GM23338 (cell line): ENCODE measurements around the gene TRIO. TPM values are rescaled to one million over a fixed set of nuclear protein-coding genes. Genes with fewer than 3 reads are reported as not detected.
"Not testable (repeated sequence)": the region's sequence is repeated elsewhere in the genome, so short reads cannot be mapped to it uniquely, and the experiment has no call there.

Experiments used
- ATAC-seq: fragments of 200-7000 bp; cut with Tn5 transposase; 3 replicates; pipeline ENCODE4 v1.9.1; 2020
- DNase-seq: peaks from one replicate; pipeline ENCODE4 v3.0.0-alpha.2; 2015; ENCODE audit warnings: low spot score
- H2AFZ ChIP-seq: fragments of 200-600 bp; sonication (generic); 2 replicates; pipeline ENCODE4 v1.8.0; 2016; ENCODE audit warnings: antibody characterized with exemption, mild to moderate bottlenecking, moderate library complexity
- H3F3A ChIP-seq: fragments of 200-600 bp; sonication (generic); replicated peaks from 2 replicates; pipeline ENCODE4 v1.8.0; 2017; ENCODE audit warnings: antibody characterized with exemption, mixed run types, low read depth
- H3K27ac ChIP-seq: fragments of 200-600 bp; sonication (generic); 2 replicates; pipeline ENCODE4 v1.6.1; 2016; ENCODE audit warnings: low read depth
- H3K27me3 ChIP-seq: fragments of 200-600 bp; sonication (generic); 2 replicates; pipeline ENCODE4 v1.8.0; 2016; ENCODE audit warnings: mild to moderate bottlenecking, mixed run types, moderate library complexity; ENCODE audit not compliant: insufficient read depth
- H3K36me3 ChIP-seq: fragments of 200-600 bp; sonication (generic); 2 replicates; pipeline ENCODE4 v1.8.0; 2016; ENCODE audit warnings: mild to moderate bottlenecking; ENCODE audit not compliant: insufficient read depth
- H3K4me1 ChIP-seq: fragments of 200-600 bp; sonication (generic); 2 replicates; pipeline ENCODE4 v1.8.0; 2016; ENCODE audit warnings: mild to moderate bottlenecking, moderate library complexity; ENCODE audit not compliant: insufficient read depth
- H3K4me2 ChIP-seq: fragments of 200-600 bp; sonication (generic); 2 replicates; pipeline ENCODE4 v1.7.1; 2017; ENCODE audit warnings: mixed run types
- H3K4me3 ChIP-seq: fragments of 200-600 bp; sonication (generic); 2 replicates; pipeline ENCODE4 v1.6.1; 2016; ENCODE audit warnings: mixed run types
- H3K79me2 ChIP-seq: fragments of 200-600 bp; sonication (generic); replicated peaks from 2 replicates; pipeline ENCODE4 v1.8.0; 2017; ENCODE audit warnings: mild to moderate bottlenecking; ENCODE audit not compliant: insufficient read depth
- H3K9me2 ChIP-seq: fragments of 200-600 bp; sonication (generic); 2 replicates; pipeline ENCODE4 v1.8.0; 2017; ENCODE audit not compliant: insufficient read depth
- H4K20me1 ChIP-seq: fragments of 200-600 bp; sonication (generic); replicated peaks from 2 replicates; pipeline ENCODE4 v1.8.0; 2017; ENCODE audit warnings: mild to moderate bottlenecking; ENCODE audit not compliant: insufficient read depth
- H3K27ac Mint-ChIP-seq: 2 replicates; pipeline ENCODE4 v1.8.0; 2020; ENCODE audit warnings: inconsistent platforms, mild to moderate bottlenecking, moderate library complexity, mixed read lengths
- H3K27me3 Mint-ChIP-seq: 3 replicates; pipeline ENCODE4 v1.8.0; 2022; ENCODE audit warnings: low read depth, mild to moderate bottlenecking, moderate library complexity, mixed read lengths, inconsistent platforms; ENCODE audit not compliant: insufficient read depth, poor library complexity
- H3K36me3 Mint-ChIP-seq: 3 replicates; pipeline ENCODE4 v1.8.0; 2021; ENCODE audit warnings: low read depth, mild to moderate bottlenecking, inconsistent platforms, moderate library complexity, mixed read lengths
- H3K4me1 Mint-ChIP-seq: 3 replicates; pipeline ENCODE4 v1.8.0; 2020; ENCODE audit warnings: mild to moderate bottlenecking, inconsistent platforms, mixed read lengths
- H3K4me3 Mint-ChIP-seq: 3 replicates; pipeline ENCODE4 v1.8.0; 2021; ENCODE audit warnings: moderate library complexity, mild to moderate bottlenecking, inconsistent platforms, mixed read lengths
- H3K9me3 Mint-ChIP-seq: 3 replicates; pipeline ENCODE4 v1.8.0; 2020; ENCODE audit warnings: moderate library complexity, mild to moderate bottlenecking, inconsistent platforms, mixed read lengths
- EZH2 ChIP-seq: fragments of 200-600 bp; sonication (generic); IDR thresholded peaks from one replicate; pipeline ENCODE4 v1.8.0; 2017; ENCODE audit warnings: antibody characterized with exemption, mild to moderate bottlenecking, low read depth; ENCODE audit not compliant: unreplicated experiment
- STAT1 ChIP-seq: IDR thresholded peaks from one replicate; pipeline ENCODE4 v1.6.1; 2016; ENCODE audit warnings: antibody characterized with exemption; ENCODE audit not compliant: unreplicated experiment
- polyA plus RNA-seq: library from polyadenylated mRNA; unstranded; fragments of >200 nt; fragmentation: Nextera tagmentation; extraction: Ambion mirVana; gene quantifications from 2 replicates; pipeline ENCODE4 v1.2.1, GENCODE V29; 2016
- total RNA-seq: library from RNA; depleted of rRNA; stranded (reverse); fragments of >200 nt; shearing (Covaris generic); gene quantifications from 2 replicates; pipeline ENCODE4 v1.2.3, GENCODE V29; 2014
- TF ChIP-seq, protein P1 (sequence below): fragments of 250-450 bp; sonication (Bioruptor Pico); IDR thresholded peaks from 2 replicates; pipeline ENCODE4 v1.5.0; 2020; ENCODE audit warnings: mild to moderate bottlenecking, moderate library complexity
- TF ChIP-seq, protein P2 (sequence below): IDR thresholded peaks from 2 replicates; pipeline ENCODE4 v1.6.1; 2016; ENCODE audit warnings: antibody characterized with exemption
- TF ChIP-seq, protein P3 (sequence below): IDR thresholded peaks from one replicate; pipeline ENCODE4 v1.6.1; 2018; ENCODE audit warnings: antibody characterized with exemption; ENCODE audit not compliant: unreplicated experiment

TRIO gene
- total and polyA plus RNA-seq, 2 experiments from 2014 or later, result 13.8 to 113 TPM

DNA sequence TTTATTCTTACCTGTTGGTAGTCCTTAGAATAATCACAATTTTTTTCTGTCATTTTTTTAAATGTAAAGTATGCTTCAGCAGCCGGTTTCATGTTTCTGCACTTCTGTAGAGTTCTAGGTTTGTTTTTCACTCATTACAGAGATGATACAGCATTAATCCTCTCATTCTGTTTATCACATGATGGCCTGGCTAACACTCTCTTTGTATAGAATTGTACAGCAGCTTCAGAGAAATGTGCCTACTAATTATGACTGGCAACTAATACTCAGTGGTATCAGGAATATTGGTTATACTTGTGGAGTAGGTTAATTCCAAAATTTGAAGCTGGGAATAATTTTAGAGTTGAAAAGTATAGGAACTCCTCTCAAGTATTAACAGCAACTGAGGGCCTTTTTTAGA, 245.6 kb downstream of the TRIO start (continued):
- TF ChIP-seq, protein P1, sequence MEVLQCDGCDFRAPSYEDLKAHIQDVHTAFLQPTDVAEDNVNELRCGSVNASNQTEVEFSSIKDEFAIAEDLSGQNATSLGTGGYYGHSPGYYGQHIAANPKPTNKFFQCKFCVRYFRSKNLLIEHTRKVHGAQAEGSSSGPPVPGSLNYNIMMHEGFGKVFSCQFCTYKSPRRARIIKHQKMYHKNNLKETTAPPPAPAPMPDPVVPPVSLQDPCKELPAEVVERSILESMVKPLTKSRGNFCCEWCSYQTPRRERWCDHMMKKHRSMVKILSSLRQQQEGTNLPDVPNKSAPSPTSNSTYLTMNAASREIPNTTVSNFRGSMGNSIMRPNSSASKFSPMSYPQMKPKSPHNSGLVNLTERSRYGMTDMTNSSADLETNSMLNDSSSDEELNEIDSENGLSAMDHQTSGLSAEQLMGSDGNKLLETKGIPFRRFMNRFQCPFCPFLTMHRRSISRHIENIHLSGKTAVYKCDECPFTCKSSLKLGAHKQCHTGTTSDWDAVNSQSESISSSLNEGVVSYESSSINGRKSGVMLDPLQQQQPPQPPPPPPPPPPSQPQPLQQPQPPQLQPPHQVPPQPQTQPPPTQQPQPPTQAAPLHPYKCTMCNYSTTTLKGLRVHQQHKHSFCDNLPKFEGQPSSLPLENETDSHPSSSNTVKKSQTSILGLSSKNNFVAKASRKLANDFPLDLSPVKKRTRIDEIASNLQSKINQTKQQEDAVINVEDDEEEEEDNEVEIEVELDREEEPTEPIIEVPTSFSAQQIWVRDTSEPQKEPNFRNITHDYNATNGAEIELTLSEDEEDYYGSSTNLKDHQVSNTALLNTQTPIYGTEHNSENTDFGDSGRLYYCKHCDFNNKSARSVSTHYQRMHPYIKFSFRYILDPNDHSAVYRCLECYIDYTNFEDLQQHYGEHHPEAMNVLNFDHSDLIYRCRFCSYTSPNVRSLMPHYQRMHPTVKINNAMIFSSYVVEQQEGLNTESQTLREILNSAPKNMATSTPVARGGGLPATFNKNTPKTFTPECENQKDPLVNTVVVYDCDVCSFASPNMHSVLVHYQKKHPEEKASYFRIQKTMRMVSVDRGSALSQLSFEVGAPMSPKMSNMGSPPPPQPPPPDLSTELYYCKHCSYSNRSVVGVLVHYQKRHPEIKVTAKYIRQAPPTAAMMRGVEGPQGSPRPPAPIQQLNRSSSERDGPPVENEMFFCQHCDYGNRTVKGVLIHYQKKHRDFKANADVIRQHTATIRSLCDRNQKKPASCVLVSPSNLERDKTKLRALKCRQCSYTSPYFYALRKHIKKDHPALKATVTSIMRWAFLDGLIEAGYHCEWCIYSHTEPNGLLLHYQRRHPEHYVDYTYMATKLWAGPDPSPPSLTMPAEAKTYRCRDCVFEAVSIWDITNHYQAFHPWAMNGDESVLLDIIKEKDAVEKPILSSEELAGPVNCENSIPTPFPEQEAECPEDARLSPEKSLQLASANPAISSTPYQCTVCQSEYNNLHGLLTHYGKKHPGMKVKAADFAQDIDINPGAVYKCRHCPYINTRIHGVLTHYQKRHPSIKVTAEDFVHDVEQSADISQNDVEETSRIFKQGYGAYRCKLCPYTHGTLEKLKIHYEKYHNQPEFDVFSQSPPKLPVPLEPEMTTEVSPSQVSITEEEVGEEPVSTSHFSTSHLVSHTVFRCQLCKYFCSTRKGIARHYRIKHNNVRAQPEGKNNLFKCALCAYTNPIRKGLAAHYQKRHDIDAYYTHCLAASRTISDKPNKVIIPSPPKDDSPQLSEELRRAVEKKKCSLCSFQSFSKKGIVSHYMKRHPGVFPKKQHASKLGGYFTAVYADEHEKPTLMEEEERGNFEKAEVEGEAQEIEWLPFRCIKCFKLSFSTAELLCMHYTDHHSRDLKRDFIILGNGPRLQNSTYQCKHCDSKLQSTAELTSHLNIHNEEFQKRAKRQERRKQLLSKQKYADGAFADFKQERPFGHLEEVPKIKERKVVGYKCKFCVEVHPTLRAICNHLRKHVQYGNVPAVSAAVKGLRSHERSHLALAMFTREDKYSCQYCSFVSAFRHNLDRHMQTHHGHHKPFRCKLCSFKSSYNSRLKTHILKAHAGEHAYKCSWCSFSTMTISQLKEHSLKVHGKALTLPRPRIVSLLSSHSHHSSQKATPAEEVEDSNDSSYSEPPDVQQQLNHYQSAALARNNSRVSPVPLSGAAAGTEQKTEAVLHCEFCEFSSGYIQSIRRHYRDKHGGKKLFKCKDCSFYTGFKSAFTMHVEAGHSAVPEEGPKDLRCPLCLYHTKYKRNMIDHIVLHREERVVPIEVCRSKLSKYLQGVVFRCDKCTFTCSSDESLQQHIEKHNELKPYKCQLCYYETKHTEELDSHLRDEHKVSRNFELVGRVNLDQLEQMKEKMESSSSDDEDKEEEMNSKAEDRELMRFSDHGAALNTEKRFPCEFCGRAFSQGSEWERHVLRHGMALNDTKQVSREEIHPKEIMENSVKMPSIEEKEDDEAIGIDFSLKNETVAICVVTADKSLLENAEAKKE (CRISPR knock-in tag), result no peak
- TF ChIP-seq STAT1, result no peak
- TF ChIP-seq, protein P2, sequence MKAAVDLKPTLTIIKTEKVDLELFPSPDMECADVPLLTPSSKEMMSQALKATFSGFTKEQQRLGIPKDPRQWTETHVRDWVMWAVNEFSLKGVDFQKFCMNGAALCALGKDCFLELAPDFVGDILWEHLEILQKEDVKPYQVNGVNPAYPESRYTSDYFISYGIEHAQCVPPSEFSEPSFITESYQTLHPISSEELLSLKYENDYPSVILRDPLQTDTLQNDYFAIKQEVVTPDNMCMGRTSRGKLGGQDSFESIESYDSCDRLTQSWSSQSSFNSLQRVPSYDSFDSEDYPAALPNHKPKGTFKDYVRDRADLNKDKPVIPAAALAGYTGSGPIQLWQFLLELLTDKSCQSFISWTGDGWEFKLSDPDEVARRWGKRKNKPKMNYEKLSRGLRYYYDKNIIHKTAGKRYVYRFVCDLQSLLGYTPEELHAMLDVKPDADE, result no peak
- no peak for TF ChIP-seq EZH2
- TF ChIP-seq, protein P3, sequence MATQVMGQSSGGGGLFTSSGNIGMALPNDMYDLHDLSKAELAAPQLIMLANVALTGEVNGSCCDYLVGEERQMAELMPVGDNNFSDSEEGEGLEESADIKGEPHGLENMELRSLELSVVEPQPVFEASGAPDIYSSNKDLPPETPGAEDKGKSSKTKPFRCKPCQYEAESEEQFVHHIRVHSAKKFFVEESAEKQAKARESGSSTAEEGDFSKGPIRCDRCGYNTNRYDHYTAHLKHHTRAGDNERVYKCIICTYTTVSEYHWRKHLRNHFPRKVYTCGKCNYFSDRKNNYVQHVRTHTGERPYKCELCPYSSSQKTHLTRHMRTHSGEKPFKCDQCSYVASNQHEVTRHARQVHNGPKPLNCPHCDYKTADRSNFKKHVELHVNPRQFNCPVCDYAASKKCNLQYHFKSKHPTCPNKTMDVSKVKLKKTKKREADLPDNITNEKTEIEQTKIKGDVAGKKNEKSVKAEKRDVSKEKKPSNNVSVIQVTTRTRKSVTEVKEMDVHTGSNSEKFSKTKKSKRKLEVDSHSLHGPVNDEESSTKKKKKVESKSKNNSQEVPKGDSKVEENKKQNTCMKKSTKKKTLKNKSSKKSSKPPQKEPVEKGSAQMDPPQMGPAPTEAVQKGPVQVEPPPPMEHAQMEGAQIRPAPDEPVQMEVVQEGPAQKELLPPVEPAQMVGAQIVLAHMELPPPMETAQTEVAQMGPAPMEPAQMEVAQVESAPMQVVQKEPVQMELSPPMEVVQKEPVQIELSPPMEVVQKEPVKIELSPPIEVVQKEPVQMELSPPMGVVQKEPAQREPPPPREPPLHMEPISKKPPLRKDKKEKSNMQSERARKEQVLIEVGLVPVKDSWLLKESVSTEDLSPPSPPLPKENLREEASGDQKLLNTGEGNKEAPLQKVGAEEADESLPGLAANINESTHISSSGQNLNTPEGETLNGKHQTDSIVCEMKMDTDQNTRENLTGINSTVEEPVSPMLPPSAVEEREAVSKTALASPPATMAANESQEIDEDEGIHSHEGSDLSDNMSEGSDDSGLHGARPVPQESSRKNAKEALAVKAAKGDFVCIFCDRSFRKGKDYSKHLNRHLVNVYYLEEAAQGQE, result no peak

DNA sequence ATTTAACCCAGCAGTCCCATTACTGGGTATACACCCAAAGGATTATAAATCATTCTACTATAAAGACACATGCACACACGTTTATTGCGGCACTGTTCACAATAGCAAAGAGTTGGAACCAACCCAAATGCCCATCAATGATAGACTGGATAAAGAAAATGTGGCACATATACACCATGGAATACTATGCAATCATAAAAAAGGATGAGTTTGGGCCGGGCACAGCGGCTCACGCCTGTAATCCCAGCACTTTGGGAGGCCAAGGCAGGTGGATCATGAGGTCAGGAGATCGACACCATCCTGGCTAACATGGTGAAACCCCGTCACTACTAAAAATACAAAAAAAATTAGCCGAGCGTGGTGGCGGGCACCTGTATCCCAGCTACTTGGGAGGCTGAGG, 249.4 kb downstream of the TRIO start:
- H3K4me2 ChIP-seq, H3K27me3 Mint-ChIP-seq, H2AFZ ChIP-seq, H3F3A ChIP-seq, H3K9me2 ChIP-seq, H3K79me2 ChIP-seq, DNase-seq, H3K4me3 ChIP-seq, H3K4me1 Mint-ChIP-seq, H3K27me3 ChIP-seq, H3K4me3 Mint-ChIP-seq, H3K27ac Mint-ChIP-seq, H3K4me1 ChIP-seq, H3K9me3 Mint-ChIP-seq, ATAC-seq, H3K27ac ChIP-seq, H4K20me1 ChIP-seq: not testable (repeated sequence)
- H3K36me3 ChIP-seq, result peaks cover 54% of the 10 kb centered on the region
- H3K36me3 Mint-ChIP-seq, result peaks cover 70% of the 10 kb centered on the region
